H1 (cell line): ENCODE data around the gene SZT2.

ENCODE experiments used
- BCL11A ChIP-seq, 2 experiments: IDR thresholded peaks; one replicate each; pipeline ENCODE4 v1.6.1; 2011; ENCODE audit warnings: low read depth in 2 of 2, low read length in 2 of 2, mild to moderate bottlenecking in 2 of 2
- CBX8 ChIP-seq: fragments of 300-800, 300-1000 bp; sonication (generic); IDR thresholded peaks from 2 replicates; pipeline ENCODE4 v1.7.1; 2016; ENCODE audit warnings: low read depth, low read length, borderline replicate concordance
- CHD2 ChIP-seq: IDR thresholded peaks from 2 replicates; pipeline ENCODE4 v1.6.1; 2012; ENCODE audit warnings: low read length, improper control_type of control experiment
- CHD7 ChIP-seq: fragments of 300-600 bp; sonication (generic); IDR thresholded peaks from 2 replicates; pipeline ENCODE4 v1.7.1; 2012; ENCODE audit warnings: low read length, moderate library complexity, mild to moderate bottlenecking, inconsistent platforms; ENCODE audit not compliant: insufficient replicate concordance
- CREB1 ChIP-seq: IDR thresholded peaks from 2 replicates; pipeline ENCODE4 v1.6.1; 2012; ENCODE audit warnings: inconsistent platforms
- CTCF ChIP-seq, 3 experiments: IDR thresholded peaks; 1 replicate in 2 of 3; 2 replicates in 1 of 3; pipeline versions ENCODE4 v1.5.1 to v1.6.1; 2011; ENCODE audit warnings: low read length in 3 of 3, mild to moderate bottlenecking in 3 of 3, inconsistent platforms in 2 of 3, low read depth in 1 of 3, moderate library complexity in 1 of 3; ENCODE audit not compliant: insufficient read depth in 1 of 3; ENCODE audit errors: control extremely low read depth in 1 of 3
- KDM5A ChIP-seq: fragments of 200-600 bp; IDR thresholded peaks from 2 replicates; pipeline ENCODE4 v1.7.1; 2012; ENCODE audit warnings: mild to moderate bottlenecking, low read length, inconsistent platforms, mixed read lengths
- MAFK ChIP-seq: IDR thresholded peaks from 2 replicates; pipeline ENCODE4 v1.6.1; 2012; ENCODE audit warnings: low read depth, mild to moderate bottlenecking, improper control_type of control experiment, low read length
- RAD21 ChIP-seq, 2 experiments: IDR thresholded peaks in 1 of 2; conservative IDR thresholded peaks in 1 of 2; 2 replicates each; pipeline ENCODE4 v1.6.1; 2011; ENCODE audit warnings: low read depth in 2 of 2, low read length in 2 of 2, improper control_type of control experiment in 1 of 2, inconsistent platforms in 1 of 2, mild to moderate bottlenecking in 1 of 2, moderate library complexity in 1 of 2
- RNF2 ChIP-seq: fragments of 200-900, 300-1000 bp; sonication (generic); IDR thresholded peaks from 2 replicates; pipeline ENCODE4 v1.7.1; 2016; ENCODE audit warnings: borderline replicate concordance, low read depth, mild to moderate bottlenecking, antibody characterized with exemption, low read length; ENCODE audit not compliant: poor library complexity, severe bottlenecking; ENCODE audit errors: missing control alignments
- SRF ChIP-seq: IDR thresholded peaks from 2 replicates; pipeline ENCODE4 v1.6.1; 2011; ENCODE audit warnings: mild to moderate bottlenecking, low read depth, low read length, moderate library complexity
- TAF1 ChIP-seq: IDR thresholded peaks from 2 replicates; pipeline ENCODE4 v1.6.1; 2011; ENCODE audit warnings: mild to moderate bottlenecking, low read depth, low read length
- ZNF274 ChIP-seq: IDR thresholded peaks from 2 replicates; pipeline ENCODE4 v1.7.0; 2012; ENCODE audit warnings: low read length, borderline replicate concordance; ENCODE audit errors: extremely low read depth

GRCh38 chr1:43346636-43347035, 43.1 kb upstream of the SZT2 start:
- TF ChIP-seq BCL11A (IDR thresholded peaks at IDR 0.05; ENCODE audit: low read depth in 2 of 2, low read length in 2 of 2) (no peak), KDM5A (no peak), CTCF (IDR thresholded peaks at IDR 0.05; ENCODE audit: control extremely low read depth in 1 of 3, insufficient read depth in 1 of 3, low read depth in 1 of 3, low read length in 3 of 3) (no peak), RNF2 (no peak), CBX8 (no peak), RAD21 (IDR thresholded peaks at IDR 0.05 in 1 of 2, conservative IDR thresholded peaks at IDR 0.05 in 1 of 2; ENCODE audit: low read depth in 2 of 2, low read length in 2 of 2) (no peak), CREB1 (no peak), CHD2 (no peak), SRF (no peak), MAFK (no peak), ZNF274 (no peak), TAF1 (no peak), CHD7 (no peak)
